Astrocyte (in vitro differentiated cells and primary cell): ENCODE results near the gene NTRK3. TPM values are rescaled to one million over a fixed set of nuclear protein-coding genes. Genes with fewer than 3 reads are reported as not detected.

Source experiments
- DNase-seq: peaks from one replicate; pipeline ENCODE4 v3.0.0-alpha.2; 2010; ENCODE audit warnings: low read depth
- FAIRE-seq: peaks from 2 replicates; lab custom pipeline; 2011; peaks lifted over from hg19 to GRCh38; lab: Jason Lieb, UNC
- H2AFZ ChIP-seq: 2 replicates; pipeline ENCODE4 v1.6.0; 2012; ENCODE audit warnings: low read depth, low read length, inconsistent platforms
- H3K27ac ChIP-seq: 2 replicates; pipeline ENCODE4 v1.5.1; 2011; ENCODE audit warnings: low read depth, low read length, inconsistent platforms
- H3K27me3 ChIP-seq: 2 replicates; pipeline ENCODE4 v1.6.0; 2011; ENCODE audit warnings: low read length, inconsistent platforms; ENCODE audit not compliant: insufficient read depth
- H3K36me3 ChIP-seq: 2 replicates; pipeline ENCODE4 v1.5.1; 2011; ENCODE audit warnings: low read length, inconsistent platforms; ENCODE audit not compliant: insufficient read depth
- H3K4me1 ChIP-seq: 2 replicates; pipeline ENCODE4 v1.5.1; 2011; ENCODE audit warnings: low read length, inconsistent platforms; ENCODE audit not compliant: insufficient read depth
- H3K4me2 ChIP-seq: 2 replicates; pipeline ENCODE4 v1.6.0; 2012; ENCODE audit warnings: low read length, inconsistent platforms
- H3K4me3 ChIP-seq: 2 replicates; pipeline ENCODE4 v1.5.1; 2011; ENCODE audit warnings: low read depth, mild to moderate bottlenecking, low read length, inconsistent platforms; ENCODE audit not compliant: insufficient read depth
- H3K79me2 ChIP-seq: 2 replicates; pipeline ENCODE4 v1.6.0; 2012; ENCODE audit warnings: mild to moderate bottlenecking, low read length, inconsistent platforms; ENCODE audit not compliant: insufficient read depth
- H3K9ac ChIP-seq: 2 replicates; pipeline ENCODE4 v1.6.0; 2012; ENCODE audit warnings: mild to moderate bottlenecking, low read length, inconsistent platforms
- H3K9me3 ChIP-seq: 2 replicates; pipeline ENCODE4 v1.5.1; 2012; ENCODE audit warnings: low read depth, mild to moderate bottlenecking, low read length, inconsistent platforms; ENCODE audit not compliant: insufficient read depth
- H4K20me1 ChIP-seq: 2 replicates; pipeline ENCODE4 v1.6.0; 2012; ENCODE audit warnings: low read length, inconsistent platforms; ENCODE audit not compliant: insufficient read depth
- H3K27ac Mint-ChIP-seq: one replicate; pipeline ENCODE4 v1.8.0; 2021; ENCODE audit warnings: mild to moderate bottlenecking, mixed read lengths; ENCODE audit not compliant: unreplicated experiment
- H3K27me3 Mint-ChIP-seq: one replicate; pipeline ENCODE4 v1.8.0; 2021; ENCODE audit warnings: low read depth, mixed read lengths; ENCODE audit not compliant: unreplicated experiment
- H3K36me3 Mint-ChIP-seq: one replicate; pipeline ENCODE4 v1.8.0; 2021; ENCODE audit warnings: low read depth, mixed read lengths; ENCODE audit not compliant: unreplicated experiment
- H3K4me1 Mint-ChIP-seq: one replicate; pipeline ENCODE4 v1.8.0; 2021; ENCODE audit warnings: low read depth, mixed read lengths; ENCODE audit not compliant: unreplicated experiment
- H3K4me3 Mint-ChIP-seq: one replicate; pipeline ENCODE4 v1.8.0; 2021; ENCODE audit warnings: mild to moderate bottlenecking, moderate library complexity, mixed read lengths; ENCODE audit not compliant: unreplicated experiment
- H3K9me3 Mint-ChIP-seq: one replicate; pipeline ENCODE4 v1.8.0; 2021; ENCODE audit warnings: mild to moderate bottlenecking, mixed read lengths; ENCODE audit not compliant: unreplicated experiment
- EZH2 ChIP-seq: IDR thresholded peaks from 2 replicates; pipeline ENCODE4 v1.6.1; 2012; ENCODE audit warnings: mild to moderate bottlenecking, low read length, inconsistent platforms; ENCODE audit not compliant: insufficient read depth
- total RNA-seq: library from RNA; stranded (reverse); gene quantifications from 2 replicates; pipeline ENCODE4 v1.2.1, GENCODE V29; 2021
- TF ChIP-seq, protein P1 (sequence below): IDR thresholded peaks from 2 replicates; pipeline ENCODE4 v1.5.1; 2011; ENCODE audit warnings: low read depth, mild to moderate bottlenecking, inconsistent platforms, low read length, moderate library complexity; ENCODE audit not compliant: insufficient read depth

The NTRK3 gene
- total RNA-seq, 1 donor from 2014 or later = 12.9 TPM

DNA sequence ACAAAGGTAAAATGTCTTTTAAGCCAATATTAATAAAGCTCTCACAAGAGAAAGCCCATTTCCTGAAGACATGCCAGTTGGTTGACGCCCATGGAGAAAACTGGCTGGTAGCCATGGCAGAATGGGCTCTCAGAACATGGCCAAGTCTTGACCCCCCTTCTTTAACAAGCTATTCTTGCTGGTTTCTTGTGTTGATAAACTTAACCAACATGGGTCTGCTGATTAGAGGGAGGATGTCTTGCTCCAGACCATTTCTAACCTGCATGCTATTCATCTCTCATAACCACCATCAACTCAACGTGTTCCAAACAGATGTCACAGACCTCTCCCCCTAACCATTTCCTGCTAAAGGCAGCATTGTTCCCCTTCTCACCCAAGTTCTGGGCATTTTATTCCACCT is 25.7 kb downstream of the NTRK3 start:
- H3K27me3 Mint-ChIP-seq = peaks cover 25% of the 10 kb centered on the region
- H3K36me3 ChIP-seq = no peaks in the 10 kb centered on the region
- TF ChIP-seq, protein P1, sequence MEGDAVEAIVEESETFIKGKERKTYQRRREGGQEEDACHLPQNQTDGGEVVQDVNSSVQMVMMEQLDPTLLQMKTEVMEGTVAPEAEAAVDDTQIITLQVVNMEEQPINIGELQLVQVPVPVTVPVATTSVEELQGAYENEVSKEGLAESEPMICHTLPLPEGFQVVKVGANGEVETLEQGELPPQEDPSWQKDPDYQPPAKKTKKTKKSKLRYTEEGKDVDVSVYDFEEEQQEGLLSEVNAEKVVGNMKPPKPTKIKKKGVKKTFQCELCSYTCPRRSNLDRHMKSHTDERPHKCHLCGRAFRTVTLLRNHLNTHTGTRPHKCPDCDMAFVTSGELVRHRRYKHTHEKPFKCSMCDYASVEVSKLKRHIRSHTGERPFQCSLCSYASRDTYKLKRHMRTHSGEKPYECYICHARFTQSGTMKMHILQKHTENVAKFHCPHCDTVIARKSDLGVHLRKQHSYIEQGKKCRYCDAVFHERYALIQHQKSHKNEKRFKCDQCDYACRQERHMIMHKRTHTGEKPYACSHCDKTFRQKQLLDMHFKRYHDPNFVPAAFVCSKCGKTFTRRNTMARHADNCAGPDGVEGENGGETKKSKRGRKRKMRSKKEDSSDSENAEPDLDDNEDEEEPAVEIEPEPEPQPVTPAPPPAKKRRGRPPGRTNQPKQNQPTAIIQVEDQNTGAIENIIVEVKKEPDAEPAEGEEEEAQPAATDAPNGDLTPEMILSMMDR = no peak
- no peak for TF ChIP-seq EZH2
- FAIRE-seq (no peak), DNase-seq (no peak)
- H3K27ac ChIP-seq = no peak overlapping the region
- no peak overlapping the region for H3K4me3 Mint-ChIP-seq
- peaks cover 8% of the 10 kb centered on the region for H3K79me2 ChIP-seq
- no peaks in the 10 kb centered on the region for H3K4me1 ChIP-seq
- H3K27me3 ChIP-seq = no peaks in the 10 kb centered on the region
- no peak overlapping the region for H2AFZ ChIP-seq
- peaks cover 1% of the 10 kb centered on the region for H3K9me3 Mint-ChIP-seq
- H4K20me1 ChIP-seq = no peaks in the 10 kb centered on the region
- H3K9me3 ChIP-seq = no peaks in the 10 kb centered on the region
- no peak overlapping the region for H3K4me3 ChIP-seq
- no peak overlapping the region for H3K4me2 ChIP-seq
- H3K4me1 Mint-ChIP-seq = peaks cover 3% of the 10 kb centered on the region
- H3K27ac Mint-ChIP-seq = no peak overlapping the region
- H3K9ac ChIP-seq = no peak overlapping the region
- peaks cover 1% of the 10 kb centered on the region for H3K36me3 Mint-ChIP-seq

DNA sequence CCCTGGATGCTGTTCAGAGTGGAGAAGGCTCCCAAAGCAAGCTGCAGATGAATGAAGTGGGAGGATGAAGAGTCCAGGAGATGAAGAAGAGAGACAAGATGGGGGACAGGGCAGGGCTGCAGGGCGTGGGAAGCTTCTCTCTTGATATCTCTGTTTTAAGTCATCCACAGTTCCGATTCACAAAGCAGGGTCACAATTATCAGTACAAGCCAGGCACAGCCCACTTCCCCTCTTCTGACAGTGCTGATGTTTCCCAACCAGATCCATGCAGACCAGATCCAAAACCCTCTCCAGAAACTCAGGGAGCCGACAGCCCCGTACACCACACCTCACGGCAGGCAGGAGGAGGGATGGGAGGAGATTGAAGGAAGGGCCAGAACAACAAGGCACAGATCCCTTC is 31.1 kb downstream of the NTRK3 start:
- Histone ChIP-seq H3K36me3 (no peaks in the 10 kb centered on the region), H3K4me2 (no peak overlapping the region), H3K4me3 (no peak overlapping the region), H3K79me2 (no peaks in the 10 kb centered on the region), H4K20me1 (no peaks in the 10 kb centered on the region), H3K4me1 (no peaks in the 10 kb centered on the region), H2AFZ (no peak overlapping the region), H3K9me3 (no peaks in the 10 kb centered on the region), H3K9ac (no peak overlapping the region), H3K27me3 (no peaks in the 10 kb centered on the region), H3K27ac (no peak overlapping the region)
- no peaks in the 10 kb centered on the region for H3K4me1 Mint-ChIP-seq
- H3K36me3 Mint-ChIP-seq = peaks cover 1% of the 10 kb centered on the region
- no peak overlapping the region for H3K27ac Mint-ChIP-seq
- H3K4me3 Mint-ChIP-seq = no peak overlapping the region
- TF ChIP-seq EZH2 = no peak
- TF ChIP-seq, protein P1 = no peak
- H3K9me3 Mint-ChIP-seq = peaks cover 1% of the 10 kb centered on the region
- DNase-seq = no peak
- no peak for FAIRE-seq
- H3K27me3 Mint-ChIP-seq = peaks cover 35% of the 10 kb centered on the region

- Mint-ChIP-seq H3K27me3 (peaks cover 30% of the 10 kb centered on the region), H3K36me3 (peaks cover 1% of the 10 kb centered on the region), H3K27ac (no peak overlapping the region), H3K4me1 (no peaks in the 10 kb centered on the region), H3K9me3 (no peaks in the 10 kb centered on the region), H3K4me3 (no peak overlapping the region)
- Histone ChIP-seq H3K27me3 (no peaks in the 10 kb centered on the region), H4K20me1 (peaks cover 6% of the 10 kb centered on the region), H3K9me3 (no peaks in the 10 kb centered on the region), H3K27ac (no peak overlapping the region), H3K9ac (no peak overlapping the region), H3K4me2 (no peak overlapping the region), H3K4me3 (no peak overlapping the region), H3K79me2 (peaks cover 3% of the 10 kb centered on the region), H2AFZ (no peak overlapping the region), H3K36me3 (no peaks in the 10 kb centered on the region), H3K4me1 (no peaks in the 10 kb centered on the region)
- TF ChIP-seq EZH2 = no peak
- TF ChIP-seq, protein P1 = no peak
- FAIRE-seq (no peak), DNase-seq (no peak)
Observed at GRCh38 chr15:88223084-88223483, 33.5 kb downstream of the NTRK3 start.
